Small intestine (tissue), 7 donors: ENCODE data around the gene ADAMTS7. TPM values are rescaled to one million over a fixed set of nuclear protein-coding genes. Genes with fewer than 3 reads are reported as not detected.
"Not testable (repeated sequence)": the region's sequence is repeated elsewhere in the genome, so short reads cannot be mapped to it uniquely, and the experiment has no call there.

Source experiments
- DNase-seq, 2 donors: peaks; one replicate each; pipeline versions ENCODE4 v3.0.0 to v3.0.0-alpha.2; 2013
- FAIRE-seq: peaks from 2 replicates; lab custom pipeline; 2012; peaks lifted over from hg19 to GRCh38; lab: Jason Lieb, UNC
- H3K27ac ChIP-seq, 3 donors: one replicate each; pipeline ENCODE4 v1.5.1; 2013; ENCODE audit warnings: low read length in 2 of 3, mild to moderate bottlenecking in 2 of 3, control low read depth in 1 of 3, inconsistent platforms in 1 of 3, low read depth in 1 of 3, moderate library complexity in 1 of 3
- H3K27me3 ChIP-seq, 3 donors: one replicate each; pipeline ENCODE4 v1.6.1; 2013; ENCODE audit warnings: low read length in 3 of 3, inconsistent platforms in 1 of 3; ENCODE audit not compliant: control insufficient read depth in 3 of 3, insufficient read depth in 3 of 3
- H3K36me3 ChIP-seq, 3 donors: one replicate each; pipeline ENCODE4 v1.6.1; 2013; ENCODE audit warnings: low read length in 3 of 3, inconsistent platforms in 1 of 3, low read depth in 1 of 3, mild to moderate bottlenecking in 1 of 3, moderate library complexity in 1 of 3; ENCODE audit not compliant: control insufficient read depth in 3 of 3, insufficient read depth in 2 of 3
- H3K4me1 ChIP-seq, 3 donors: one replicate each; pipeline ENCODE4 v1.6.1; 2013; ENCODE audit warnings: low read length in 2 of 3, inconsistent platforms in 1 of 3, low read depth in 1 of 3, mild to moderate bottlenecking in 1 of 3, moderate library complexity in 1 of 3; ENCODE audit not compliant: control insufficient read depth in 3 of 3, insufficient read depth in 2 of 3
- H3K4me3 ChIP-seq, 3 donors: one replicate each; pipeline ENCODE4 v1.5.1; 2013; ENCODE audit warnings: low read length in 3 of 3, control low read depth in 1 of 3, inconsistent platforms in 1 of 3, low read depth in 1 of 3, mild to moderate bottlenecking in 1 of 3, moderate library complexity in 1 of 3
- H3K9me3 ChIP-seq, 2 donors: one replicate each; pipeline ENCODE4 v1.6.1; 2013; ENCODE audit warnings: low read depth in 1 of 2, low read length in 1 of 2; ENCODE audit not compliant: control insufficient read depth in 2 of 2, insufficient read depth in 1 of 2
- WGBS, 3 donors: extraction: QIAGEN DNeasy Blood & Tissue Kit; methylation state at CpG; one replicate each; pipeline ENCODE4 v1.1.7; 2013; 5-methylcytosine and 5-hydroxymethylcytosine counted together
- polyA plus RNA-seq, 4 donors: library from polyadenylated mRNA; stranded (reverse) in 3 of 4; unstranded in 1 of 4; fragments of 200-250 nt in 3 of 4; fragments of 120-200 nt in 1 of 4; gene quantifications; one replicate each; pipeline versions ENCODE4 v1.2.1 to v1.2.3, GENCODE V29; 2013
- donor health status: healthy with polysubstance abuse.
- donor health status: control.
- donor health status: control.
- donor health status: Bipolar disorder and iron deficiency.
- donor health status: healthy.

Gene ADAMTS7
- polyA plus RNA-seq, 4 donors, result 0.27 to 8.8 (median 0.84) TPM; not detected in 1

DNA sequence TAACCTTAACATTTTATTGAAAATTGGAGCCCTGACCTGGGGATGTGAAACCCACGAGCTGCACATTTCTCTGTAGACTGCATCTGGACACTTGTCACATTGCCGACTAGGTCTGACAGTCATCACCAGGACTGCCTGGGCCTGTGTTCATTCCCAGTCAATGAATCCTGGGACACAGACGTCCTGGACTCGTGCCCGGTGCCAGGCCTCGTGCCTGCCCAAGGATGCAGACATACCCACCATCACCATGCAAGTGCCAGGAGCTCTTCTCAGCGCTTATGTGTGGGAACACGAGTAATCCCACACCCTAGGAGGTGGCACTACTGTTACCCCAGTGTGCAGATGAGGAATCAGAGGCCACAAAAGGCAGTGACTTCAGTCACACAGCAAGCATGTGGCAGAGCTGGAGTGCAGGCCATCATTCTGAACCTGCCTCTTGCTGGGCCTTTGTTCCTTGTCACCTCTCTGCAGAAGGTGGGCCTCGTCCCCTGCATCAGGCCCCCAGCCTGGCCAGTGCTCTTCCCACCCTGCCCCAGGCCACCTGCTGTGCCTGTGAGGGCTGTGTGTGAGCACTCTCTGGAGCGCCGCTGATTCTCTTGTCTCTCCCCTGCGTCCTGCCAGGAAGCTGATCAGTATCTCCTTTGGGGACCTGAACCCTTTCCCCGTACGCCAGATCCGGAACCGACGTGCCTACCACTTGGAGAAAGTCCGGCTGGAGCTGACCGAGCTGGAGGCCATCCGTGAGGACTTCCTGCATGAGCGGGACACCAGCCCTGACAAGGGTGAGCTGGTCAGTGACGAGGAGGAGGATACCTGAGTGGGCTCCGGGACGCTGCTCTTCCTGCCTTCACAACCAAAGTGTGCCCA, 58.5 kb downstream of the ADAMTS7 start:
- Histone ChIP-seq H3K36me3 (no peaks in the 10 kb centered on the region), H3K27ac (no peak overlapping the region), H3K27me3 (peaks cover 0 to 3% (median 0%) of the 10 kb centered on the region in 3 donors), H3K4me1 (no peaks in the 10 kb centered on the region), H3K4me3 (no peak overlapping the region), H3K9me3 (no peaks in the 10 kb centered on the region)
- WGBS, 3 donors, result 74 to 87% (median 82%) methylated on average over 19 to 24 of the region's 24 CpGs
- FAIRE-seq (no peak), DNase-seq (no peak)

DNA sequence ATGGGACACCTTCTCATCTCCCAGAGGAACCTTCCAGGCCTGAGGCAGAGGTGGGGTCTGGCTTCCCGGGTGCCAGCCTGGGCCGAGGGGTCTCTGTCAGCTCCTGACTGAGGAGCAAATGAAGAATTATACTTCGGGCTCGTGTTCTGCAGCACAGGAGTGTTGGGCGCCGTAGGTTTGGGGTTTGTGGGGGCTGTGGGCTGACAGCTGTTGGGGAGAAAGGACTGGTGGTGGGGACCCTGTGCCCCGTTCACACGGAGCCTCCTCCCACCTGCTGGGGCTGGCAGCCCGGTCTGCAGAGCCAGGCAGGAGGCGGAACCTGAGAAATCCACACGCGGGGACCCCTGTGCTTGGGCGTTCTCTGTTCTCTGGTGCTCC, 59.7 kb downstream of the ADAMTS7 start:
- DNase-seq (no peak), FAIRE-seq (no peak)
- WGBS, 3 donors, result 74 to 78% (median 75%) methylated on average over 13 of the region's 13 CpGs

DNA sequence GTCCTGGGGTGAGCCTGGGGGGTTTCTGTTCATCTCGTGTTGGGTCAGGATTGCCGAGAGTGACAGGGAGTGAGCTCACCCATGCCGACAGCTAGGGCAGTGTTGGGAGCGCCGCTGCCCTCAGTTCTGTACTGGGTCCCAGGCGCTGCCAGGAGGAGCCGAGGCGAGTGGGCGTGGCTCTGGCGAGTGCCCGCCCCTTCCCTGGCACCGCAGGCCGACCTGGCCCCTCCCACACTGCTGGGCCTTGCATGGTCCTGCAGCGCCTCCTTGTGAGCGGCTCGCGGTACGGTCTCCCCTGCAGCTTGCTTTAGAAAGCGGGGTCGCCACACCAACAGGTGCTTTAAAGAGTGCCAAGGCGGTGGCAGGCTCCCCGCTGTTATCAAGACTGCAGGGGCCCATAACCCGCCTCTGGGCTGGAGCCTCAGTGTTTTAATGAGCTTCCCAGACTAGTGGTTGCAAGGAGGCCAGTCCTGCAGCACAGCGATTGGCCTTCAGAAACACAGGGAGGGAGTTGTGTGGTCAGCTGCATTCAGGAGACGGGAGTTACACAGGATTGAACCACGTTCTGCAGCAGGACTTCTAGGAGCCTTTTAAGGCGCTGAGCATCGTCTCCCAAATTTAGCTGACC, 60.2 kb downstream of the ADAMTS7 start:
- not testable (repeated sequence) for H3K9me3 ChIP-seq, FAIRE-seq, H3K36me3 ChIP-seq, H3K27me3 ChIP-seq, H3K4me3 ChIP-seq, H3K4me1 ChIP-seq, H3K27ac ChIP-seq
- DNase-seq, result peak; percentile 87 to 90
- WGBS, 3 donors, result 5 to 8% (median 6%) methylated on average over 26 to 28 of the region's 28 CpGs

More for the DNA sequence above, 59.7 kb downstream of the ADAMTS7 start:
- Histone ChIP-seq H3K27me3 (peaks cover 0 to 3% (median 0%) of the 10 kb centered on the region in 3 donors), H3K27ac (no peak overlapping the region), H3K4me3 (no peak overlapping the region), H3K4me1 (no peaks in the 10 kb centered on the region), H3K36me3 (no peaks in the 10 kb centered on the region), H3K9me3 (no peaks in the 10 kb centered on the region)

DNA sequence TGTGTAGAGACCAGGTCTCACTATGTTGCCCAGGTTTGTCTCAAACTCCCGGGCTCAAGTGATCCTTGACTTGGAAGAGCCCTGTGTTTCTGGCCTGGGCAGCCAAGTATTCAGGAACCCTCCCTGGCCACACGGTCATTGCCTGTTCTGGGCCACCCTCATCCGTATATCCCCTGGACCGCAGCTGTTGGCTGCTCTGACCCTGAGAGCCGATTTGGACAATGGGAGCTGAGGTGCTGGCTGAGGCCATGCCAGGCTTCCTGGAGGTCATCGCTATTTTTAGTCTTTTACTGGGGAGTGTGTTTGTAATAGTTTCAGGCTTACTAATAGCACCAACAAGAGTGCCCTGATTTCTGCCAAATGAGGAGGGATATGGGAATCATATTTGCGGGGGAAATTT, 60.7 kb downstream of the ADAMTS7 start:
- Histone ChIP-seq H3K27me3 (peaks cover 0 to 3% (median 0%) of the 10 kb centered on the region in 3 donors), H3K4me1 (no peaks in the 10 kb centered on the region), H3K27ac (no peak overlapping the region), H3K36me3 (no peaks in the 10 kb centered on the region), H3K9me3 (no peaks in the 10 kb centered on the region), H3K4me3 (no peak overlapping the region)
- no peak for FAIRE-seq
- WGBS, 3 donors, result 39 to 58% (median 53%) methylated on average over 7 of the region's 7 CpGs
- no peak for DNase-seq

DNA sequence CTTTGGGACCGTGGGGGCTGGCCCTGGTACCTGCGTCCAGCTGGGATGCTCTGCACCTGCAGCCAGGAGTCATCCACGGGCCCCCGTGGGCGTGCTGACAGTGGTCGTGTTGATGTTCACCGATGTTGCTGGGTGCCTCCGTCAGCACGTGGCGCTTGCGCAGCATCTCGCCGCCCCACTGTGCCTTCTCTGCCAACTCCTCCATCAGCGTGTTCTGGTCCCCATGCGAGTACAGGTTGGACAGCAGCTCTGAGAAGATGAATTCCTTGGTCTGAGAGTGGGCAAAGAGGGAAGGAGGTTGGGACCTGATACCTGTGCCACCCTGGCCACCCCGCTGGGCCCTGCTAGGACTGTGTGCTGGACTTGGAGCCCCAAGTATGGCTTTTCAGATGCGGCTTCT, 61.4 kb downstream of the ADAMTS7 start:
- no peak overlapping the region for H3K4me3 ChIP-seq
- H3K36me3 ChIP-seq, result no peaks in the 10 kb centered on the region
- no peaks in the 10 kb centered on the region for H3K9me3 ChIP-seq
- H3K27me3 ChIP-seq, result peaks cover 0 to 3% (median 0%) of the 10 kb centered on the region in 3 donors
- DNase-seq (no peak), FAIRE-seq (no peak)
- no peak overlapping the region for H3K27ac ChIP-seq
- H3K4me1 ChIP-seq, result no peaks in the 10 kb centered on the region
- WGBS, 3 donors, result 89 to 92% (median 90%) methylated on average over 17 of the region's 17 CpGs

DNA sequence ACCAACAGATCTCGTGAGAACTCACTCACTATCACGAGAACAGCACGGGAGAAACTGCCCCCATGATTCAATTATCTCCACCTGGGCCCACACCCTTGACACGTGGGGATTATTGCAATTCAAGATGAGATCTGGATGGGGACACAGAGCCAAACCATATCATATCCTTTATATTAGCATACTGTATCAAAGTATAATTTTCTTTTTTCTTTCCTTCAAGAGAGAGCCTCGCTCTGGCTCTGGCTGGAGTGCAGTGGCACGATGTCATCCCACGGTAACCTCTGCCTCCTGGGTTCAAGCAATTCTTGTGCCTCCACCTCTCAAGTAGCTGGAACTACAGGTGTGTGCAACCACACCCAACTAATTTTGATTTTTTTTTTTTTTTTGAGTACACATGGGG, 63.4 kb downstream of the ADAMTS7 start:
- H3K27ac ChIP-seq, DNase-seq, H3K36me3 ChIP-seq, FAIRE-seq, H3K27me3 ChIP-seq, H3K4me3 ChIP-seq, H3K4me1 ChIP-seq, H3K9me3 ChIP-seq: not testable (repeated sequence)
- WGBS, 3 donors, result 41 to 70% (median 55%) methylated on average over 7 of the region's 7 CpGs

DNA sequence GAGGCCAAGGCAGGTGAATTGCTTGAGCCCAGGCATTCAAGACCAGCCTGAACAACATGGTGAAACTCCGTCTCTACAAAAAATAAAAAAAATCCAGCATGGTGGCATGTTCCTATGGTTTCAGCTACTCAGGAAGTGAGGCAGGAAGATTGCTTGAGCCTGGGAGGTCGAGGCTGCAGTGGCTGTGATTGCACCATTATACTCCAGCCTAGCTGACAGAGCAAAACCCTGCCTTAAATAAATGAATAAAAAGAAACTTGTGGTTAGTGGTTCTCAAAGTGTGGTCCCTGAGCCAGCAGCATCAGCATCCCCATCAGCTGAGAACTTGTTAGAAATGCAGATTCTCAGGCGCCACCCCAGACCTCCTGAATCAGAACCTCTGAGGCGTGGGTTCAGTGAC, 69.6 kb downstream of the ADAMTS7 start:
- not testable (repeated sequence) for H3K4me1 ChIP-seq, H3K9me3 ChIP-seq, FAIRE-seq, H3K27ac ChIP-seq, H3K4me3 ChIP-seq, DNase-seq, H3K36me3 ChIP-seq, H3K27me3 ChIP-seq
- 54 to 78% (median 63%) methylated on average over 2 to 4 of the region's 4 CpGs for WGBS, 3 donors

DNA sequence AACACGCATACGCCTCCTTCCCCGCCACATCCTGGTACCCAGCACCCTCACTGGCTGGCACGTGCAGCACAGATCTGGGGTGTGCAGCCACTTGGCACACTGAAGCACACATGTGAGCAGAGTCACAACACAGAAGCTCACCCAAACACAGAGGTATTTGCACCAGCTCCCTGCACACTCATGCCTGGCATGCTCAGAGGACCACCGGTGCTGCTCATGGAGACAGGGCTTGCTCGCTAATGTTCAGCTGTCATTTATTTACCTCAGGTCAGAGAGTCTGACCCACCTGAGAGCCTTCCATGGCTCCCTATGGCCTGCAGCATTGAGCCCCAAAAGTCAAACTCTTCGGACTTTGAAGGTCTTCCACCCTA, 70.4 kb downstream of the ADAMTS7 start:
- WGBS, 3 donors, result 66 to 83% (median 69%) methylated on average over 7 of the region's 7 CpGs
- FAIRE-seq (no peak), DNase-seq (no peak)
- H3K4me1 ChIP-seq, result no peaks in the 10 kb centered on the region
- H3K27me3 ChIP-seq, result no peaks in the 10 kb centered on the region
- H3K4me3 ChIP-seq, result no peak overlapping the region
- no peaks in the 10 kb centered on the region for H3K9me3 ChIP-seq
- no peak overlapping the region for H3K27ac ChIP-seq
- H3K36me3 ChIP-seq, result no peaks in the 10 kb centered on the region
